K562 (cell line): ENCODE results near the gene HMGN3.

Experiments
- CEBPB ChIP-seq: fragments of 450-650 bp; IDR thresholded peaks from 2 replicates; pipeline ENCODE4 v1.6.1; 2016; ENCODE audit warnings: missing genetic modification characterization, missing compliant biosample characterization
- NR2C1 ChIP-seq, 2 experiments: fragments of 450-650 bp; IDR thresholded peaks; 2 replicates each; pipeline ENCODE4 v1.6.1; 2017; ENCODE audit warnings: mild to moderate bottlenecking in 2 of 2, antibody characterized with exemption in 1 of 2, inconsistent platforms in 1 of 2, missing compliant biosample characterization in 1 of 2, missing genetic modification characterization in 1 of 2
- NR2C2 ChIP-seq, 2 experiments: fragments of 200-800 bp in 1 of 2; sonication (Bioruptor generic) in 1 of 2; sonication (generic) in 1 of 2; formaldehyde crosslinking in 1 of 2; IDR thresholded peaks; 2 replicates each; pipeline versions ENCODE4 v1.6.1 to v1.8.0; 2016 to 2022; ENCODE audit warnings: mild to moderate bottlenecking in 1 of 2, missing compliant biosample characterization in 1 of 2, missing genetic modification characterization in 1 of 2, missing genetic modification reagents in 1 of 2
- POLR2A ChIP-seq: fragments of 450-650 bp; conservative IDR thresholded peaks from 2 replicates; pipeline ENCODE4 v1.6.1; 2016
- POLR2AphosphoS5 ChIP-seq: IDR thresholded peaks from 2 replicates; pipeline ENCODE4 v1.6.1; 2011; ENCODE audit warnings: mild to moderate bottlenecking, low read depth, low read length, moderate library complexity; ENCODE audit not compliant: control insufficient read depth, insufficient read depth
- SMAD4 ChIP-seq: fragments of 250-450 bp; sonication (Bioruptor Pico); conservative IDR thresholded peaks from 2 replicates; pipeline ENCODE4 v1.8.0; 2021; ENCODE audit warnings: inconsistent platforms, mild to moderate bottlenecking, moderate library complexity
- TAF1 ChIP-seq: IDR thresholded peaks from 2 replicates; pipeline ENCODE4 v1.6.1; 2011; ENCODE audit warnings: mild to moderate bottlenecking, low read length, moderate library complexity; ENCODE audit not compliant: insufficient read depth, control insufficient read depth, severe bottlenecking; ENCODE audit errors: extremely low read depth
- TAF15 ChIP-seq: fragments of 200-400 bp; formaldehyde crosslinking; IDR thresholded peaks from 2 replicates; pipeline ENCODE4 v1.6.1; 2017; ENCODE audit warnings: mild to moderate bottlenecking, low read depth, low read length, moderate library complexity
- TF ChIP-seq, protein P1 (sequence below), 3 experiments: IDR thresholded peaks in 2 of 3; conservative IDR thresholded peaks in 1 of 3; 2 replicates each; pipeline ENCODE4 v1.5.1; 2011 to 2012; ENCODE audit warnings: low read length in 3 of 3, mild to moderate bottlenecking in 3 of 3, control low read depth in 2 of 3, improper control_type of control experiment in 1 of 3, inconsistent platforms in 1 of 3, low read depth in 1 of 3, mixed read lengths in 1 of 3, moderate library complexity in 1 of 3; ENCODE audit not compliant: insufficient read depth in 2 of 3
- TF ChIP-seq, protein P2 (sequence below): sonication (generic); formaldehyde crosslinking; IDR thresholded peaks from 2 replicates; pipeline ENCODE4 v1.8.1; 2022; ENCODE audit warnings: missing genetic modification reagents

GRCh38 chr6:79277109-79277508 lies 42.6 kb upstream of the HMGN3 start:
- TF ChIP-seq, protein P1, sequence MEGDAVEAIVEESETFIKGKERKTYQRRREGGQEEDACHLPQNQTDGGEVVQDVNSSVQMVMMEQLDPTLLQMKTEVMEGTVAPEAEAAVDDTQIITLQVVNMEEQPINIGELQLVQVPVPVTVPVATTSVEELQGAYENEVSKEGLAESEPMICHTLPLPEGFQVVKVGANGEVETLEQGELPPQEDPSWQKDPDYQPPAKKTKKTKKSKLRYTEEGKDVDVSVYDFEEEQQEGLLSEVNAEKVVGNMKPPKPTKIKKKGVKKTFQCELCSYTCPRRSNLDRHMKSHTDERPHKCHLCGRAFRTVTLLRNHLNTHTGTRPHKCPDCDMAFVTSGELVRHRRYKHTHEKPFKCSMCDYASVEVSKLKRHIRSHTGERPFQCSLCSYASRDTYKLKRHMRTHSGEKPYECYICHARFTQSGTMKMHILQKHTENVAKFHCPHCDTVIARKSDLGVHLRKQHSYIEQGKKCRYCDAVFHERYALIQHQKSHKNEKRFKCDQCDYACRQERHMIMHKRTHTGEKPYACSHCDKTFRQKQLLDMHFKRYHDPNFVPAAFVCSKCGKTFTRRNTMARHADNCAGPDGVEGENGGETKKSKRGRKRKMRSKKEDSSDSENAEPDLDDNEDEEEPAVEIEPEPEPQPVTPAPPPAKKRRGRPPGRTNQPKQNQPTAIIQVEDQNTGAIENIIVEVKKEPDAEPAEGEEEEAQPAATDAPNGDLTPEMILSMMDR (IDR thresholded peaks at IDR 0.05 in 2 of 3, conservative IDR thresholded peaks at IDR 0.05 in 1 of 3; ENCODE audit: insufficient read depth in 2 of 3, low read depth in 1 of 3, low read length in 3 of 3) = no peak
- no peak for TF ChIP-seq POLR2A
- TF ChIP-seq TAF1 = no peak
- TF ChIP-seq POLR2AphosphoS5 = no peak
- TF ChIP-seq TAF15 = no peak
- TF ChIP-seq, protein P2, sequence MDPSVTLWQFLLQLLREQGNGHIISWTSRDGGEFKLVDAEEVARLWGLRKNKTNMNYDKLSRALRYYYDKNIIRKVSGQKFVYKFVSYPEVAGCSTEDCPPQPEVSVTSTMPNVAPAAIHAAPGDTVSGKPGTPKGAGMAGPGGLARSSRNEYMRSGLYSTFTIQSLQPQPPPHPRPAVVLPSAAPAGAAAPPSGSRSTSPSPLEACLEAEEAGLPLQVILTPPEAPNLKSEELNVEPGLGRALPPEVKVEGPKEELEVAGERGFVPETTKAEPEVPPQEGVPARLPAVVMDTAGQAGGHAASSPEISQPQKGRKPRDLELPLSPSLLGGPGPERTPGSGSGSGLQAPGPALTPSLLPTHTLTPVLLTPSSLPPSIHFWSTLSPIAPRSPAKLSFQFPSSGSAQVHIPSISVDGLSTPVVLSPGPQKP (CRISPR knock-in tag) = no peak
- TF ChIP-seq SMAD4 (CRISPR knock-in tag) = no peak
- no peak for TF ChIP-seq NR2C1 (IDR thresholded peaks at IDR 0.05)
- no peak for TF ChIP-seq NR2C1 (tag; IDR thresholded peaks at IDR 0.05)
- TF ChIP-seq CEBPB (tag) = no peak
- TF ChIP-seq NR2C2 (CRISPR knock-in tag; IDR thresholded peaks at IDR 0.05) = no peak
- TF ChIP-seq NR2C2 (tag; IDR thresholded peaks at IDR 0.05) = no peak
